ENCODE measurements around the gene ZNG1C.
"Not testable (repeated sequence)": the region's sequence is repeated elsewhere in the genome, so short reads cannot be mapped to it uniquely, and the experiment has no call there.

Gene ZNG1C

GRCh38 chr9:68343992-68344391 is 102.2 kb downstream of the ZNG1C start:
- not testable (repeated sequence) for DNase-seq

Measured in NCI-H2171 treated with DMSO at 0.1 percent for 48 hours (cell line).